ENCODE data around the gene ZDHHC16. TPM values are rescaled to one million over a fixed set of nuclear protein-coding genes. Genes with fewer than 3 reads are reported as not detected.
A peak's percentile ranks its signal among the peaks of the same experiment; 100 is the strongest.

Gene ZDHHC16
- polyA plus RNA-seq, 3 donors = 16.3 to 26.4 (median 24.1) TPM

DNA sequence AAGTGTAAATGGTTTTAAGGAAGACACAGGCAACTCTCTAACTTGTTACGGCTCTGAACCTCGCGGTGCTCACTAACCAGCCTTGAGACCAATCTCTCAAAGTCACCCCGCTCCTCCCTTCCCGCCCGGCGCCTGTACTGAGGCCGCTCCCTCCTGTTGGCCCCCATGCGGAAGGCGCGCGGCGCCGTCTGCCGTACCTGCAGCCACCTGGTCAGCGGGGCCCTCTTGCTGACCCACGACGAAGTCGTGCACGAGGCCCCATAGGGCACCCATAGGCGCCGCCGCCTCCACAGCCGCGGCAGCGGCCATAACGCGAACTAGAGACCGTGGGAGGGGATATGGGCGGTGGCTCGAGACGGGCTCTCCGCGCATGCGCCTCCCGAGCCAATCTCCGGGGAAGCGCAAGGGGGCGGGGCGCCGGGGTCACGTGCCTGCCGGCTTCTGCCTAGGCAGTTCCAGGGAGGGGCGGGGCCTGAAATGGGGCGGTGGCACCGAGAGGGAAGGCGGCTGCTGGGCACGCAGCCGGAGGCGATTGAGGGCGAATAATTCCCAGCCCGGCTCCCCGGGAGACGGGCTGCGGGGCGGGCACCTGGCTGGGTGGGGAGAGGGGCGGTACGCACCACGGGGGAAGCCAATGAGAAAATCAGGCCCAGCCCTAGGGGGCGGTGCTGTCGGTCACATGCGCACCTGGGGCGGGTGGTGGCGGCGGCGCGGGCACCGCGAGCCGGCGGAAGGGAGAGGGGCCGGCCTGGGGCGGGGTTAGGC is 52.3 kb downstream of the ZDHHC16 start, which contains the start of gene MMS19:
TSS of gene MMS19 (minus strand) at position 347 of the 765 bp plus-strand sequence. CDS start at position 309, 38 bp downstream.
- Histone ChIP-seq H3K9ac (ENCODE audit: insufficient read depth, low read length, poor library complexity, severe bottlenecking) (peak within 1 kb of the TSS; percentile 82), H3K4me3 (replicated peaks in 1 of 3; ENCODE audit: low read depth in 2 of 3, low read length in 3 of 3) (peak within 1 kb of the TSS; percentile 67 to 96 (median 95)), H3K79me2 (ENCODE audit: insufficient read depth, low read length) (peaks cover 64% of the 10 kb centered on the region), H4K20me1 (ENCODE audit: insufficient read depth, low read length) (peaks cover 71% of the 10 kb centered on the region), H3K4me2 (replicated peaks; ENCODE audit: extremely low read depth, low read length, poor library complexity, severe bottlenecking) (peak within 1 kb of the TSS; percentile 92), H3K4me1 (ENCODE audit: control insufficient read depth in 1 of 2, insufficient read depth in 2 of 2, low read length in 2 of 2) (peaks cover 25 to 53% of the 10 kb centered on the region in 2 donors), H3K9me3 (replicated peaks in 1 of 2; ENCODE audit: control insufficient read depth in 1 of 2, insufficient read depth in 1 of 2, low read length in 2 of 2) (no peaks in the 10 kb centered on the region), H3K27ac (ENCODE audit: low read depth in 1 of 2, low read length in 2 of 2) (peak within 1 kb of the TSS; percentile 79 to 90), H3K27me3 (ENCODE audit: control insufficient read depth in 2 of 2, insufficient read depth in 2 of 2, low read length in 2 of 2) (no peaks in the 10 kb centered on the region), H2AFZ (ENCODE audit: insufficient read depth, low read depth, low read length, poor library complexity, severe bottlenecking) (peak within 1 kb of the TSS; percentile 96), H3K36me3 (replicated peaks in 1 of 2; ENCODE audit: control insufficient read depth in 1 of 2, insufficient read depth in 2 of 2, low read length in 2 of 2) (peaks cover 0 to 10% of the 10 kb centered on the region in 2 donors)
- Mint-ChIP-seq H3K27ac (peak within 1 kb of the TSS; percentile 88 to 96 (median 94)), H3K27me3 (ENCODE audit: low read depth in 3 of 3) (peaks cover 0 to 2% (median 0%) of the 10 kb centered on the region in 3 donors), H3K4me1 (peaks cover 57% of the 10 kb centered on the region), H3K36me3 (peaks cover 13 to 16% of the 10 kb centered on the region in 2 donors), H3K9me3 (peaks cover 0 to 2% (median 0%) of the 10 kb centered on the region in 7 donors), H3K4me3 (peak within 1 kb of the TSS; percentile 92 to 97)
- peak; percentile 96 to 97 (median 96) for DNase-seq
- intact Hi-C loops (cut with micrococcal nuclease) = loop anchor here (5.0 to 10.0 kb wide), 6 partner anchors 51 to 163 kb away; partner anchors contain the start of genes EXOSC1 (in 2 of the 2), ZDHHC16 (in 2 of the 2), FRAT2 (in 1 of the 2) and RRP12 (in 1 of the 2)
- TF ChIP-seq CTCF (IDR thresholded peaks at IDR 0.05) = no peak
- under 1% methylated on average over 60 of the region's 73 CpGs for WGBS (ENCODE audit: insufficient coverage)

DNA sequence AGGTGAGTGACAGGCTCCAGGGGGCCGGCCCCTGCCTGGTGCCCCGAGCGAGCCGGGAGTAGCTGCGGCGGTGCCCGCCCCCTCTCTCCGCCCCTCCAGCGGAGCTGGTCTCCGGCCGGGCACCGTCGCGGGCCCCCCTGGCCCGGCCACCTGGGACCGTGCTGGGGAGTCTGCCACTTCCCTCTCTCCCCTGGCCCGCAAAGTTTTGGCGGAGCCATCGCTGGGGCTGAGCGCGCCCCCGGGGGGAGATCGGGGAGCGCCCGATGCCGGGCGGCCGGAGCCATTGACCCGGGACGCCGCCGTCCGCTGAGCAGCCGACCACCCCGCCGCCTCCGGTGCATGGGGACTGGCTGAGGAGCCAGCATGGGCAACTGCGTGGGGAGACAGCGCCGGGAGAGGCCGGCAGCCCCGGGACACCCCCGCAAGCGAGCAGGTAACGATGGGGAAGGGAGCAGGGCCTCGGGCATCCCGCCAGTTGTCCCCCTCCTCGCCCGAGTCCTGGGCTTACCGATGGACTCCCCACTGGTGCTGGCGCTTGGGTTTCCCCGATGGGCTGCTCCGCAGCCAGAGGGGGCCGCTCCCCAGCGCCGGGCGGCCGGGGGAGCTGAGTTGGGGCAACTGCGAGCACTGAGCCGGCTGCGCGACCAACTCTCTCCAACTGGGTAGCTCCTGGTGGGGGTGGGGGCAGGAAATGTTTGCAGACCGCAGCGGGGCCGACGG is 53.0 kb downstream of the ZDHHC16 start, which contains the start of gene UBTD1:
TSS of gene UBTD1 (plus strand) at position 84 of the 720 bp plus-strand sequence. CDS start at position 364, 280 bp downstream.
- H3K27me3 Mint-ChIP-seq (ENCODE audit: low read depth in 3 of 3) = peaks cover 0 to 2% (median 0%) of the 10 kb centered on the region in 3 donors
- H3K4me3 Mint-ChIP-seq = peak within 1 kb of the TSS; percentile 92 to 97
- H3K9ac ChIP-seq (ENCODE audit: insufficient read depth, low read length, poor library complexity, severe bottlenecking) = peak within 1 kb of the TSS; percentile 82
- H3K4me2 ChIP-seq (replicated peaks; ENCODE audit: extremely low read depth, low read length, poor library complexity, severe bottlenecking) = peak within 1 kb of the TSS; percentile 92
- no peak for TF ChIP-seq CTCF (IDR thresholded peaks at IDR 0.05)
- H3K9me3 Mint-ChIP-seq = peaks cover 0 to 2% (median 0%) of the 10 kb centered on the region in 7 donors
- intact Hi-C loops (cut with micrococcal nuclease) = loop anchor here (5.0 to 10.0 kb wide), 6 partner anchors 52 to 164 kb away; partner anchors contain the start of genes EXOSC1 (in 2 of the 2), ZDHHC16 (in 2 of the 2), FRAT2 (in 1 of the 2) and RRP12 (in 1 of the 2)
- H4K20me1 ChIP-seq (ENCODE audit: insufficient read depth, low read length) = peaks cover 73% of the 10 kb centered on the region
- peak within 1 kb of the TSS; percentile 79 to 90 for H3K27ac ChIP-seq (ENCODE audit: low read depth in 1 of 2, low read length in 2 of 2)
- WGBS (ENCODE audit: insufficient coverage) = under 1% methylated on average over 66 of the region's 66 CpGs
- H3K9me3 ChIP-seq (replicated peaks in 1 of 2; ENCODE audit: control insufficient read depth in 1 of 2, insufficient read depth in 1 of 2, low read length in 2 of 2) = no peaks in the 10 kb centered on the region
- H2AFZ ChIP-seq (ENCODE audit: insufficient read depth, low read depth, low read length, poor library complexity, severe bottlenecking) = peak within 1 kb of the TSS; percentile 96
- DNase-seq = peak in 1 of 3 donors; percentile 32
- H3K27me3 ChIP-seq (ENCODE audit: control insufficient read depth in 2 of 2, insufficient read depth in 2 of 2, low read length in 2 of 2) = no peaks in the 10 kb centered on the region
- H3K36me3 Mint-ChIP-seq = peaks cover 10 to 13% of the 10 kb centered on the region in 2 donors
- H3K4me3 ChIP-seq (replicated peaks in 1 of 3; ENCODE audit: low read depth in 2 of 3, low read length in 3 of 3) = peak within 1 kb of the TSS; percentile 67 to 96 (median 95)
- H3K36me3 ChIP-seq (replicated peaks in 1 of 2; ENCODE audit: control insufficient read depth in 1 of 2, insufficient read depth in 2 of 2, low read length in 2 of 2) = peaks cover 0 to 3% of the 10 kb centered on the region in 2 donors
- H3K27ac Mint-ChIP-seq = peak within 1 kb of the TSS; percentile 88 to 96 (median 94)
- peaks cover 59% of the 10 kb centered on the region for H3K4me1 Mint-ChIP-seq
- H3K4me1 ChIP-seq (ENCODE audit: control insufficient read depth in 1 of 2, insufficient read depth in 2 of 2, low read length in 2 of 2) = peaks cover 27 to 56% of the 10 kb centered on the region in 2 donors
- peaks cover 61% of the 10 kb centered on the region for H3K79me2 ChIP-seq (ENCODE audit: insufficient read depth, low read length)
